GM19328 (cell line): ENCODE data around the gene GSTM2.
A peak's percentile ranks its signal among the peaks of the same experiment; 100 is the strongest.

Source experiments
- ATAC-seq: cut with Tn5 transposase; IDR thresholded peaks from one replicate; pipeline ENCODE4 v1.9.1; 2021; ENCODE audit warnings: mild to moderate bottlenecking, moderate library complexity; ENCODE audit not compliant: unreplicated experiment

Gene GSTM2

GRCh38 chr1:109667452-109668122 is at the start of gene GSTM2:
Gene GSTM2, plus strand, starts transcription at chr1:109668057. Its CDS starts 59 bp downstream, at chr1:109668116.
- ATAC-seq, result peak; percentile 97

- no peak for ATAC-seq
Observed at GRCh38 chr1:109618661-109619575, 48.9 kb upstream of the GSTM2 start.

- ATAC-seq, result peak; percentile 44
Observed at GRCh38 chr1:109619576-109620400, 48.1 kb upstream of the GSTM2 start, which contains the start of the genes AMPD2 and GNAT2. Gene AMPD2, plus strand, starts transcription at chr1:109619837. Its CDS starts 1,339 bp downstream, at chr1:109621176. Gene GNAT2, minus strand, starts transcription at chr1:109619616. Its CDS starts 6,746 bp downstream, at chr1:109612870.

DNA sequence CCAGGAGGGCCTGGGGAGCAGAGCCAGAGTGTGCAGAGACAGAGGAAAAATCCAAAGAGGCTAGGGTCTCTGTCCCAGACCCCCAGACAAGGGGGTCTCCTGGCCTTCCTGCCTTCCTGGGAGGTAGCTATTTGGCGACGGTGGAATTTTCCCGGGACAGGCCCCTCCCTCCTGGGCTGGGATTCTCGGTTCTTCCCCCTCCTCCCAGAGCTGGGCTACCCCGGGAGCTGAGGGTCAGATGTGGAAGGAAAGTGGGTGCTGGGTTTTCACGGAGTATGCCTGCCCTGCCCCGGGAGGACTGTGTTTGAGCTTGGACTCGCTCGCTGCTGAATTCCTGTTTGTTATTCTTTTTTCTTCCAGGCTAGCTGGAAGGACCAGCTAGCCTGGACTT is 47.5 kb upstream of the GSTM2 start:
- no peak for ATAC-seq

- peak; percentile 68 for ATAC-seq
Observed at GRCh38 chr1:109620841-109621286, 47.0 kb upstream of the GSTM2 start.

DNA sequence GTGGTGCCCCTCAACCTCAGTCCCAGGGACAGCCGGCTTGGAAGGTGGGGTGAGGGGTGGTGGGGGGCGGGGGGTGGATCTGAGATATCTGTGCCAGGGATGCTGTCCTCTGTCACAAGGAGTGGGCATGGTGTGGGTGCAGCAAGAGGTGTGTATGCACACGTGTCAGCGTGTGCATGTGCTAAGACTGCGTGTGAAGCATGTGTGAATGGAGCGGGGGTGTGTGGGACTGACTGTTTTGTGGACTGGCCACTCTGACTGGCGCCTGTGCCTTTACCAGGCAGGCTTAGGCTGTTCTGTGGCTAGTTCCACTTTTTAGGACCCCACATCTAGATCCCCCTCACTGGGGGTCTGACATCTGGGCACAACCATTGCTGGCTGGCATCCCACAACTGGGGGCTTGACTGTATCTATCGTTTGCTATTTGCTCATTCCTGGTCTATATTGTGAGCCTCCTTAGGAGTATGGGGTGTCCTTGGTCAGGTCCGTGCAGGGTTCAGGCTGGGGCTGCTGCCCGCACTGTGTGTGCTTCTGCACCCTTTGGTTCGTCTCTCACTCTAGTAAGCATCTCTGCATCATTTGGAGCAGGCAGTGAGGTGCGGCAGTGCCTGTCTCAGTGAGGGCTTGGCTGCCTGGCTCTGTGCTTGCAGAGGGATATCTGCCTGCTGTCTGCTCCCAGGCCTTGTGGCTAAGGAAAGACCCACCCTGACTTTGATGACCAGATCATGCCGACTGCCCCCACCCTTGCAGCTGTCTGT is 46.3 kb upstream of the GSTM2 start:
- ATAC-seq, result no peak

DNA sequence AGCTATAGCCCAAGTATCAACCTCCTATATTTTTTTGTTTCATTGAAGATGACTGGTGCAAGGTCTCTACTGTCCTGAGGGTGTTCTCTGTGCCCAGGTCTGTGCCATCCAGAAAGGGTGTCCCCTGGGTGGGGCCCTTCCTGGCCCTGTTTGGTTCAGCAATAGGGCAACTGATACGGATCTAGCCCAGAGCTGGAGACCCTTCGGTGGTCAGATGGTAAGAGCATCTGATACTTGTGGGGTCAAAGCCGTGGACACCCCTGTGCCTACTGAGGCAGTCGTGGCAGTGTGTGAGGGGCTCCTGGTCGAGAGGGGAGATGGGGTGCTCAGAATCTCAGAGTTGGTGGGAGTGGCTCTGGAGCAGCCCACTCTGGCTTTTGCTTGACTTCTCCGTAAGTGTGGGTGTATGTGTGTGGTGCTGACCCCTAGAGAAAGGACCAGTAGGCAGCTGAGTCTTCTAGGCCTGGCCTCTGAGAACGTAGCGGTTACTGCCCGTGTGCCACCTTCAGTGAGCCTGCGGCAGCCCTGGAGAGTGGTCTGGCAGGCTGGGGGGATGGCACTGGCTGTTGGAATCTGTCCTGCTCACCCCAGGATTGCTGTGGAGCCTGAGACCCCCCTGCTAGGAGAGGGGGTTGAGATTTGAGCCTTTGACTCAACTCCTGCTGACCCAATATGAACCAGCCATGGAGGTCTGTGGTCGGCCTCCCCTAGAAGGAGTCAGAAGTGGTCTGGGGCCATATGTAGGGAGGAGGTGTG is 45.5 kb upstream of the GSTM2 start:
- no peak for ATAC-seq

- ATAC-seq, result no peak
Observed at GRCh38 chr1:109622895-109623294, 45.0 kb upstream of the GSTM2 start.

GRCh38 chr1:109623601-109624161 is 44.2 kb upstream of the GSTM2 start:
- no peak for ATAC-seq

- ATAC-seq, result no peak
Observed at GRCh38 chr1:109624201-109625010, 43.5 kb upstream of the GSTM2 start.

DNA sequence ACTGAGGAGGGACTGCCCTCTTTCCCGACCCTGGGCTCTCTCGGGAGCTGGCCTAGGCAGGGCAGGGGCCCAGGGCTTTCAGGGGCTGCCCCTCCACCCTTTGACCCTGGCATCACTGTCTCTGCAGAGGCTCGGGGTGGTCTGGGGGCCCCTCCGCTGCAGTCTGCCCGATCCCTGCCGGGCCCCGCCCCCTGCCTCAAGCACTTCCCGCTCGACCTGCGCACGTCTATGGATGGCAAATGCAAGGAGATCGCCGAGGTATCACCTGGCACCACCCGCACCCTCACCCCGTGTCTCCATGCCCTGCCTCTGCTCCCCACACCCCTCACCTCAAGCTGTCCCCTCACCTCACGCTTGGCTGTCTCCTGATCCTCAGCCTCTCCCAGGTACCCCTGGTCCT is 42.7 kb upstream of the GSTM2 start:
- no peak for ATAC-seq

DNA sequence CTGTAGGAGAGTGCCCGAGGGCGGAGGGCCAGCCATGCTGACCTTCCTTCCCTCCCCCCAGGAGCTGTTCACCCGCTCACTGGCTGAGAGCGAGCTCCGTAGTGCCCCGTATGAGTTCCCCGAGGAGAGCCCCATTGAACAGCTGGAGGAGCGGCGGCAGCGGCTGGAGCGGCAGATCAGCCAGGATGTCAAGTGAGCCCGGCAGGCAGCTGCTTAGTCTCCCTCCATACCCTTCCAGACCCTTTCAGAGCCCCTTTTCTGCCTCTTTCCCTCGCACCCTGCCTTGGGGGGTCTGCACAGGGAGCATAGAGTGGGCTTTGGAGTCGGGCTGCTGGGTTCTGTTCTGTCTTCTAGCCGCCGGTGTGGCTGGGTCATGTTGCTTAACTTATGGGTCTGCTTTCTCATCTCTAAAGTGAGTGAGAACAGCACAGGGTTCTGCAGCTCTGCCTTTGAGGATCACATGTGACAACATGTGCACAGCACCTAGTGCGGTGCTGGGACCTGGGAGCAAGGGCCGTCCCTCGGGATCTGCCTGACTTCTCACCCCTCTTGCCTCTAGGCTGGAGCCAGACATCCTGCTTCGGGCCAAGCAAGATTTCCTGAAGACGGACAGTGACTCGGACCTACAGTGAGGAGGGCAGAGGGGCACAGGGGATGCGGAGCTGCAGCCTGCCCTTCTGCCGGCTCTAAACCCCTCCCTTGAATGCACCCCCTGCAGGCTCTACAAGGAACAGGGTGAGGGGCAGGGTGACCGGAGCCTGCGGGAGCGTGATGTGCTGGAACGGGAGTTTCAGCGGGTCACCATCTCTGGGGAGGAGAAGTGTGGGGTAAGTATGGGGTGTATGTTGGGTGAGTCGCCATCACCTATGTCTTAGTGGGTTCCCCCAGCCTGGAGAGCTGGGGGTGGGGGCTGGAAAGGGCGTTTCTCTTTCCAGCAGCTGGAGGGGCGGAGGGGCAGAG is 42.0 kb upstream of the GSTM2 start:
- no peak for ATAC-seq

DNA sequence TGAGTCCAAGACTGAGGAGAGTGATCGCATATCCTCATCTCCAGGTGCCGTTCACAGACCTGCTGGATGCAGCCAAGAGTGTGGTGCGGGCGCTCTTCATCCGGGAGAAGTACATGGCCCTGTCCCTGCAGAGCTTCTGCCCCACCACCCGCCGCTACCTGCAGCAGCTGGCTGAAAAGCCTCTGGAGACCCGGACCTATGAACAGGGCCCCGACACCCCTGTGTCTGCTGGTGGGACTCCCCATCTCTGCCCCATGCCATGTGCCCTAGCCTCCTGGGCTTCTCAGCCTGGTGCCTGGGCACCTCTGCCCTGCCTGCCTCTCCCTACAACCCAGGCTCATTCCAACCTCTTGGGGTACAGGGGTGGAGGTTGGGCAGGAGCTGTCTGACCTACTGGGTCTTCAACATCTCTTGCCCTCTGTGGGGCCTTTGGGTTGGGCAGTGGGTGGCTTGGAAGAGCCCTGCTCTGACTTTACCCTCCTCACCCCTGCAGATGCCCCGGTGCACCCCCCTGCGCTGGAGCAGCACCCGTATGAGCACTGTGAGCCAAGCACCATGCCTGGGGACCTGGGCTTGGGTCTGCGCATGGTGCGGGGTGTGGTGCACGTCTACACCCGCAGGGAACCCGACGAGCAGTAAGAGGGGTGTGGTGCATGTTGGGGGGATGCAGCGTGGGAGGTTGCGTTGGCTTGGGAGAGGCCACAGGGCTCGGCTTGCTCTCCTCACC is 41.0 kb upstream of the GSTM2 start:
- no peak for ATAC-seq

DNA sequence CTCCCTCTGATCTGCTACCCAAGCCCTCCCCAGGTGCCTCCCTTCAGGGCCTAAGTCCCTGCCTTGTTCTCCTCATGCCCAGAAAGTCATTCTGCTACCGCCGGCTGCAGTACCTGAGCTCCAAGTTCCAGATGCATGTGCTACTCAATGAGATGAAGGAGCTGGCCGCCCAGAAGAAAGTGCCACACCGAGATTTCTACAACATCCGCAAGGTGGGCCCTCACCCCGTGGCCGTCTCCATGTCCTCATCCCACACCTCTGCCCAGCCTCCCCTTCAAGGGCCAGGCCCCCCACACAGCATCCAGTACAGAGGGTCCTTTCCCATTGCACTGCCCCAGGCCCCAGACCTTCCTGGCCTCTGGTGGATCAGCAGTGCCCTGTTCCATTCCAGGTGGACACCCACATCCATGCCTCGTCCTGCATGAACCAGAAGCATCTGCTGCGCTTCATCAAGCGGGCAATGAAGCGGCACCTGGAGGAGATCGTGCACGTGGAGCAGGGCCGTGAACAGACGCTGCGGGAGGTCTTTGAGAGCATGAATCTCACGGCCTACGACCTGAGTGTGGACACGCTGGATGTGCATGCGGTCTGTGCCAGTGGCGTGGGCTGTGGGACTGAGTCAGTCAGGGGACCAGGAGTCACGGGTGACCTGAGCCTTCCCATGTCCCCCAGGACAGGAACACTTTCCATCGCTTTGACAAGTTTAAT is 40.0 kb upstream of the GSTM2 start:
- ATAC-seq, result no peak

DNA sequence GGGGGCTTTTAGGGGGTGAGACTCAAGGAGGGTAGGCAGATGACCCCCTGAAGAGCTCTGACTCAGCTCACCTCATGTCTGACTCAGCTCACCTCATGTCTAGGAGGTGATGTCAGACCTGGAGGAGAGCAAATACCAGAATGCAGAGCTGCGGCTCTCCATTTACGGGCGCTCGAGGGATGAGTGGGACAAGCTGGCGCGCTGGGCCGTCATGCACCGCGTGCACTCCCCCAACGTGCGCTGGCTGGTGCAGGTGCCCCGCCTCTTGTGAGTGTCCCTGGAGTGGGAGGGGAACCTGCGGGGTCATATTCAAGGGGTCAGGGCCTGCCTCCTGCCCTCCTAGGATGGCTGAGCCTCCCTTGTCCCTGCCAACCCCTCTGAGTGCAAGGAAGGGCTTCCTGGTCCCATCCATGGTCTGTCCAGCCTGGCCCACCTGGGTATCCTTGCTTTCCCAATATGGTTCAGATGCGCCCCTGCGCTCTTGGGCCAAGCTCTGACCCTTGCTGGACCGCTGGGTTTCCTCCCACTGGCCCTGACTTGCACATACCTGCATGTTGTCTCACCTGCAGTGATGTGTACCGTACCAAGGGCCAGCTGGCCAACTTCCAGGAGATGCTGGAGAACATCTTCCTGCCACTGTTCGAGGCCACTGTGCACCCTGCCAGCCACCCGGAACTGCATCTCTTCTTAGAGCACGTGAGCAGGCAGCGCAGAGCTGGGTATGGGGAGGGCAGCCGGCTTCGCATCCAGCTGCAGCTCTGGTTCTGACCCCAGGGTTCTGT is 39.1 kb upstream of the GSTM2 start:
- ATAC-seq, result no peak
